Heart right ventricle (tissue), 16 donors: ENCODE results near the gene FTCDNL1. TPM values are rescaled to one million over a fixed set of nuclear protein-coding genes. Genes with fewer than 3 reads are reported as not detected.

Experiments used
- ATAC-seq, 8 donors: fragments of 200-7000 bp; cut with Tn5 transposase; one replicate each; pipeline ENCODE4 v1.9.1; 2020; ENCODE audit warnings: mild to moderate bottlenecking in 8 of 8, moderate library complexity in 8 of 8, moderate number of reproducible peaks in 1 of 8
- DNase-seq, 2 donors: peaks; one replicate each; pipeline ENCODE4 v3.0.0-alpha.2; 2020
- H3K27ac ChIP-seq, 10 donors: fragments of 200-600 bp; sonication (generic) in 2 of 10; one replicate each; pipeline versions ENCODE4 v1.5.0 to v1.8.0; 2020 to 2022; ENCODE audit warnings: mild to moderate bottlenecking in 3 of 10
- H3K27me3 ChIP-seq, 7 donors: fragments of 200-600 bp; one replicate each; pipeline ENCODE4 v1.8.0; 2021 to 2022; ENCODE audit warnings: mild to moderate bottlenecking in 2 of 7
- H3K36me3 ChIP-seq, 9 donors: fragments of 200-600 bp; sonication (generic) in 1 of 9; one replicate each; pipeline versions ENCODE4 v1.5.0 to v1.8.0; 2020 to 2022; ENCODE audit warnings: mild to moderate bottlenecking in 2 of 9
- H3K4me1 ChIP-seq, 9 donors: fragments of 200-600 bp; sonication (generic) in 1 of 9; one replicate each; pipeline versions ENCODE4 v1.5.0 to v1.8.0; 2020 to 2022; ENCODE audit warnings: mild to moderate bottlenecking in 4 of 9
- H3K4me3 ChIP-seq, 10 donors: fragments of 200-600 bp; sonication (generic) in 2 of 10; one replicate each; pipeline versions ENCODE4 v1.5.0 to v1.8.0; 2020 to 2022; ENCODE audit warnings: mild to moderate bottlenecking in 7 of 10, moderate library complexity in 2 of 10
- H3K9me3 ChIP-seq, 11 donors: fragments of 200-600 bp in 10 of 11; sonication (generic) in 2 of 11; one replicate each; pipeline versions ENCODE4 v1.5.0 to v1.8.0; 2013 to 2022; ENCODE audit warnings: mild to moderate bottlenecking in 2 of 11, control low read depth in 1 of 11, moderate library complexity in 1 of 11
- WGBS, 2 donors: extraction: QIAGEN DNeasy Blood & Tissue Kit; methylation state at CpG; one replicate each; pipeline ENCODE4 v1.1.7; 2013; ENCODE audit warnings: inconsistent platforms in 1 of 2; 5-methylcytosine and 5-hydroxymethylcytosine counted together
- intact Hi-C, 10 donors: fragments of 100-400 bp; cut with DNase I; formaldehyde crosslinking; loops; one replicate each; pipeline versions ENCODE4 v1.11.1 to v1.14.2; 2022
- polyA plus RNA-seq, 2 donors: library from polyadenylated mRNA; stranded (reverse); fragments of 200-250 nt; gene quantifications; one replicate each; pipeline ENCODE4 v1.2.3, GENCODE V29; 2013
- total RNA-seq, 10 donors: library from RNA; stranded (reverse); fragmentation: NEBNext Ultra II Directional in 3 of 10; extraction: Animal tissue kit (Norgen Biotek cat#: 25700) in 3 of 10; gene quantifications; one replicate each; pipeline versions ENCODE4 v1.2.1 to v1.2.4, GENCODE V29; 2021 to 2023
- TF ChIP-seq, protein P1 (sequence below), 9 donors: fragments of 200-600 bp; sonication (generic) in 2 of 9; IDR thresholded peaks; one replicate each; pipeline versions ENCODE4 v1.5.0 to v1.8.0; 2021 to 2022; ENCODE audit warnings: antibody characterized with exemption in 9 of 9, mild to moderate bottlenecking in 5 of 9, moderate library complexity in 1 of 9
- donor health status: Arrhythmogenic right ventricular cardiomyopathy.
- donor health status: ischemic (EF 13 %, LVEDD 7.1; RV severe dilation, severe dysfunction).
- donor health status: healthy with polysubstance abuse.
- donor health status: DM: no; HTN: yes; CAD: no.
- donor health status: DM: no; HTN: no; CAD: no.
- donor health status: ischemic (EF 25% LVEDD 6.9; RV normal size, moderate dysfunction).
- donor health status: ischemic (EF 25% LVEDD 5.7; RV mildly dilated, moderate dysfunction).
- donor health status: healthy.
- donor health status: DM: yes; HTN: yes; CAD: no.
- donor health status: Ischemic cardiomyopathy.
- donor health status: ischemic (EF 35%, LVEDD 5.7; RV mildly dilated, moderate dysfunction).
- donor health status: nonischemic (EF 11% LVEDD 7.7; RV severe dilation, severe dysfunction).
- donor health status: DM: yes; HTN: yes; CAD: no.
- donor health status: PGD.
- donor health status: ischemic (EF 29% LVEDD 5.4; RV normal size, mild dysfunction).
- donor health status: nonischemic (EF 23%, LVEDD 6.1; RV moderate dilation, normal function).

The FTCDNL1 gene
- total and polyA plus RNA-seq, 12 donors: 0.44 to 7.1 (median 4.3) TPM

DNA sequence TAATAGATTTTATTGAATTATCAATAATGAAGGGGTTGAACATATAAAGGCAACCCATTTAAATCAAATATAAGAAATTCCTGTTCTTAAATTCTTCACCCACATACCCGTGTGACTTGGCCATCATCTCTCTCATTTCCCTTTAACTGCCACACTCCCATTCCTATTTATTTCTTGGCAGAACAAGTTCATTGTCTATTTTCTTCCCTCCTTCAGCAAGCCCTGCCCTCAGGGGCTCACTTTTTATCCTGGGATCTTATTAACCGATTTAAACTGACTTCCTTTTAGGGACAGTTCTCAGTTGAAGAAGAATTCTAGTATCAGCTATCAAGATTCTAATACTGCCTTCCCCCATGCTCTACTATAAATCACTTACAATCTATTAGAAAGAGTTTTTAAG is 123.2 kb downstream of the FTCDNL1 start:
- TF ChIP-seq, protein P1, sequence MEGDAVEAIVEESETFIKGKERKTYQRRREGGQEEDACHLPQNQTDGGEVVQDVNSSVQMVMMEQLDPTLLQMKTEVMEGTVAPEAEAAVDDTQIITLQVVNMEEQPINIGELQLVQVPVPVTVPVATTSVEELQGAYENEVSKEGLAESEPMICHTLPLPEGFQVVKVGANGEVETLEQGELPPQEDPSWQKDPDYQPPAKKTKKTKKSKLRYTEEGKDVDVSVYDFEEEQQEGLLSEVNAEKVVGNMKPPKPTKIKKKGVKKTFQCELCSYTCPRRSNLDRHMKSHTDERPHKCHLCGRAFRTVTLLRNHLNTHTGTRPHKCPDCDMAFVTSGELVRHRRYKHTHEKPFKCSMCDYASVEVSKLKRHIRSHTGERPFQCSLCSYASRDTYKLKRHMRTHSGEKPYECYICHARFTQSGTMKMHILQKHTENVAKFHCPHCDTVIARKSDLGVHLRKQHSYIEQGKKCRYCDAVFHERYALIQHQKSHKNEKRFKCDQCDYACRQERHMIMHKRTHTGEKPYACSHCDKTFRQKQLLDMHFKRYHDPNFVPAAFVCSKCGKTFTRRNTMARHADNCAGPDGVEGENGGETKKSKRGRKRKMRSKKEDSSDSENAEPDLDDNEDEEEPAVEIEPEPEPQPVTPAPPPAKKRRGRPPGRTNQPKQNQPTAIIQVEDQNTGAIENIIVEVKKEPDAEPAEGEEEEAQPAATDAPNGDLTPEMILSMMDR (IDR thresholded peaks at IDR 0.05): no peak
- Histone ChIP-seq H3K27me3 (peaks cover 0 to 11% (median 3%) of the 10 kb centered on the region in 7 donors), H3K9me3 (no peaks in the 10 kb centered on the region), H3K36me3 (no peaks in the 10 kb centered on the region), H3K27ac (no peak overlapping the region), H3K4me3 (no peak overlapping the region), H3K4me1 (no peaks in the 10 kb centered on the region)
- intact Hi-C loops: no loop called here
- ATAC-seq (no peak), DNase-seq (no peak)
- WGBS, 2 donors: 61 to 62% methylated on average over 2 of the region's 2 CpGs

DNA sequence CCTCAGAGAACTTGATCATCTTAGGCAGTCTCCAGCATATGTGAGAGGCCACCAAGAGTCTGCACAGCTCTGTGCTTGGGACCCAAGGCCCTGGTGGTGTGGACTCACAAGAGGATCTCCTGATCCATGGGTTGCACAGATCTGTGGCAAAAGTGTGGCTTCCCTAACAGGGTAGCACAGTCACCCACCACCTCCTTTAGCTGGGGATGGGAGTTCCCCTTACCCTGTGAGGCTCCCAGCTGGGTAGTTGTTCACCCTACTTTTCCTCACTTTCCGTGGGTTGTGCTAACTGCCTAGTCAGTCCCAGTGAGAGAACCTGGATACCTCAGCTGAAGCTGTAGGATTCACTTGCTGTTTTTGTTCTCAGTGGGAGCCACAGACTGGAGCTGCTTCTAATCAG is 123.7 kb downstream of the FTCDNL1 start:
- intact Hi-C loops: no loop called here
- TF ChIP-seq, protein P1 (IDR thresholded peaks at IDR 0.05): no peak
- ATAC-seq (no peak), DNase-seq (no peak)
- peaks cover 0 to 4% (median 0%) of the 10 kb centered on the region in 11 donors for H3K9me3 ChIP-seq
- H3K36me3 ChIP-seq: no peaks in the 10 kb centered on the region
- H3K4me3 ChIP-seq: no peak overlapping the region
- H3K27me3 ChIP-seq: peaks cover 0 to 11% (median 3%) of the 10 kb centered on the region in 7 donors
- no peaks in the 10 kb centered on the region for H3K4me1 ChIP-seq
- H3K27ac ChIP-seq: no peak overlapping the region
- 44 to 58% methylated on average over 1 of the region's 1 CpG for WGBS, 2 donors

DNA sequence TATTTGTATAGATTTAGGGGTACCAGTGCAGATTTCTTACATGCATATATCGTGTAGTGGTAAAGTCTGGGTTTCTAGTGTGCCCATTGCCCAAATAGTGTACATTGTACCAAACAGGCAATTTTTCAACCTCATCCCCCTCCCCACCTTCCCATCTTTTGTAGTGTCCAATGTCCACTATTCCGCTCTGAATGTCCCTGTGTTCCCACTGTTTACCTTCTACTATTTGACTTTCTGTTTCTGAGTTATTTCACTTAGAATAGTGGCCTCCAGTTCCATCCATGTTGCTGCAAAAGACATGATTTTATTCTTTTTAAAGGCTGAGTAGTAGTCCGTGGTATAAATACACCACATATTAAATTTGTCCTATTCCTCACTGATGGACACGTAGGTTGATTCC is 132.9 kb downstream of the FTCDNL1 start:
- TF ChIP-seq, protein P1 (IDR thresholded peaks at IDR 0.05): no peak
- intact Hi-C loops: no loop called here
- no peak for DNase-seq
- Histone ChIP-seq H3K9me3 (peaks cover 0 to 13% (median 0%) of the 10 kb centered on the region in 11 donors), H3K36me3 (no peaks in the 10 kb centered on the region), H3K4me1 (no peaks in the 10 kb centered on the region), H3K27ac (no peak overlapping the region), H3K4me3 (no peak overlapping the region), H3K27me3 (no peaks in the 10 kb centered on the region)
- WGBS, 2 donors: 91 to 94% methylated on average over 4 of the region's 4 CpGs
- ATAC-seq: no peak

DNA sequence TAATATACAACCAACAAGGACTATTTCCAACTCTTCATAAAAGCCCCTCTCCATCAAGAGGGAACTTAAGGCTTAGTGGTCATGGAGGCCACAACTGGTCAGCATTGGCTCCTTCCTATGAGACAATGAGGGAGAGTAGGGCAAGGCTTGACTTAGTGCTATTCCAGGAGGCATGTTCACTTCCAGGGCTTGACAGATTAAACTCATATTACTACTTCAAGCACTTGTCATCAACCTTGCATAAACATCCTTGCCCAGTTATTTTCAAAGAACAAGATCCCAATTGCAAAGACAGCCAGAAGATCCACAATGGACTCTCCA is 133.4 kb downstream of the FTCDNL1 start:
- intact Hi-C loops: no loop called here
- H3K36me3 ChIP-seq: no peaks in the 10 kb centered on the region
- DNase-seq: no peak
- H3K9me3 ChIP-seq: peaks cover 0 to 13% (median 0%) of the 10 kb centered on the region in 11 donors
- no peak for ATAC-seq
- H3K27ac ChIP-seq: no peak overlapping the region
- TF ChIP-seq, protein P1 (IDR thresholded peaks at IDR 0.05): no peak
- no peaks in the 10 kb centered on the region for H3K27me3 ChIP-seq
- no peaks in the 10 kb centered on the region for H3K4me1 ChIP-seq
- H3K4me3 ChIP-seq: no peak overlapping the region
